ENCODE results near the gene CYB561D1. TPM values are rescaled to one million over a fixed set of nuclear protein-coding genes. Genes with fewer than 3 reads are reported as not detected.

The CYB561D1 gene
- total RNA-seq, 4 donors from 2014 or later: 6.2 to 16.4 (median 8.2) TPM

DNA sequence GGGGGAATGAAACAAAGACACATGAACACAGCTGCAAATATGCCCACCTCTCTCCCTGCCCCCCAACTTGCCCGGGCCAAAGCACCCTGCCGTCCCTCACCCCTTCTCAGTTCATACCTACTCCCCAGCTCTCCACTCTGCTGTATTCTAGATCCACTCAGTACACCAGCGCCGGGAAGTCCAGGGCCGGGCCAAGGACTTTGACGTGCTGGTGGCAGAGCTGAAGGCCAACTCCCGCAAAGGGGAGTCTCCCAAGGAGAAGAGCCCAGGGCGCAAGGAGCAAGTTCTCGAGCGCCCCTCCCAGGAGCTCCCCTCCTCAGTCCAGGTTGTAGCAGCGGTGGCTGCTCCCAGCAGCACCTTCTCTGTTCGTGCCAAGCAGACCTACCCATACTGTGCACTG lies 5.2 kb upstream of the CYB561D1 start:
- intact Hi-C loops (cut with DNase I): no loop called here

GRCh38 chr1:109490029-109490933 lies 3.6 kb upstream of the CYB561D1 start:
- Histone ChIP-seq H3K4me1 (peaks cover 22 to 35% (median 27%) of the 10 kb centered on the region in 4 donors), H3K36me3 (peaks cover 0 to 36% (median 26%) of the 10 kb centered on the region in 4 donors), H3K9me3 (no peaks in the 10 kb centered on the region), H3K27me3 (no peaks in the 10 kb centered on the region), H3K4me3 (no peak overlapping the region), H3K27ac (replicated peaks in 1 of 4) (no peak overlapping the region)
- TF ChIP-seq, protein P1, sequence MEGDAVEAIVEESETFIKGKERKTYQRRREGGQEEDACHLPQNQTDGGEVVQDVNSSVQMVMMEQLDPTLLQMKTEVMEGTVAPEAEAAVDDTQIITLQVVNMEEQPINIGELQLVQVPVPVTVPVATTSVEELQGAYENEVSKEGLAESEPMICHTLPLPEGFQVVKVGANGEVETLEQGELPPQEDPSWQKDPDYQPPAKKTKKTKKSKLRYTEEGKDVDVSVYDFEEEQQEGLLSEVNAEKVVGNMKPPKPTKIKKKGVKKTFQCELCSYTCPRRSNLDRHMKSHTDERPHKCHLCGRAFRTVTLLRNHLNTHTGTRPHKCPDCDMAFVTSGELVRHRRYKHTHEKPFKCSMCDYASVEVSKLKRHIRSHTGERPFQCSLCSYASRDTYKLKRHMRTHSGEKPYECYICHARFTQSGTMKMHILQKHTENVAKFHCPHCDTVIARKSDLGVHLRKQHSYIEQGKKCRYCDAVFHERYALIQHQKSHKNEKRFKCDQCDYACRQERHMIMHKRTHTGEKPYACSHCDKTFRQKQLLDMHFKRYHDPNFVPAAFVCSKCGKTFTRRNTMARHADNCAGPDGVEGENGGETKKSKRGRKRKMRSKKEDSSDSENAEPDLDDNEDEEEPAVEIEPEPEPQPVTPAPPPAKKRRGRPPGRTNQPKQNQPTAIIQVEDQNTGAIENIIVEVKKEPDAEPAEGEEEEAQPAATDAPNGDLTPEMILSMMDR (IDR thresholded peaks at IDR 0.05): peak; percentile 77 to 90 (median 77)
- TF ChIP-seq POLR2AphosphoS5 (IDR thresholded peaks at IDR 0.05) (no peak), POLR2A (IDR thresholded peaks at IDR 0.05; ENCODE audit: low read depth) (no peak)
- no peak for DNase-seq (ENCODE audit: extremely low spot score)
- intact Hi-C loops (cut with DNase I): loop anchor here (2.0 kb wide), 1 partner anchor 43 kb away; no protein-coding TSS in a partner anchor
- 82% methylated on average over 11 of the region's 11 CpGs for WGBS

More for the DNA sequence above, 5.2 kb upstream of the CYB561D1 start:
- H3K27me3 ChIP-seq: no peaks in the 10 kb centered on the region
- TF ChIP-seq EP300 (IDR thresholded peaks at IDR 0.05) (no peak), POLR2A (IDR thresholded peaks at IDR 0.05; ENCODE audit: low read depth) (no peak), POLR2AphosphoS5 (IDR thresholded peaks at IDR 0.05) (no peak)
- TF ChIP-seq, protein P1 (IDR thresholded peaks at IDR 0.05): no peak
- no peak overlapping the region for H3K4me3 ChIP-seq
- 85% methylated on average over 4 of the region's 12 CpGs for WGBS
- H3K9me3 ChIP-seq: no peaks in the 10 kb centered on the region
- no peak overlapping the region for H3K27ac ChIP-seq (replicated peaks in 1 of 4)
- H3K4me1 ChIP-seq: peaks cover 22 to 34% (median 28%) of the 10 kb centered on the region in 4 donors
- DNase-seq (ENCODE audit: extremely low spot score): no peak
- peaks cover 0 to 36% (median 26%) of the 10 kb centered on the region in 4 donors for H3K36me3 ChIP-seq

DNA sequence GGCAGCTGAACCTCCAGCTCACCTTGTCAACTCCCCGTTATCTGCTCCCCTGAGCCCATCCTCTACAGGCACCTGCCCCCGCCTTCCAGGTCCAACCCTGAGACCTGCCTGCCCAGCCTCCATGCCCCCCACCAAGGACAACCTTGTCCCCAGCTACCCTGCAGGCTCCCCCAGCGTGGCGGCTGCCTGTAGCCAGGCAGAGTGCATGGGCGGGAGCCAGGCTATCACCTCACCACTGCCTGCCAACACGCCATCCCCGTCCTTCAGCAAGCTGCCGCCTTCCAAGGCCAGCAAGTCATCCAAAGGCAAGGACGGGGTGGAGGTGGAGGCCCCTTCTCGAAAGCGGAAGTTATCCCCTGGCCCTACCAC lies 3.0 kb upstream of the CYB561D1 start:
- H3K36me3 ChIP-seq: peaks cover 0 to 40% (median 31%) of the 10 kb centered on the region in 4 donors
- no peak overlapping the region for H3K4me3 ChIP-seq
- H3K27me3 ChIP-seq: no peaks in the 10 kb centered on the region
- no peak overlapping the region for H3K27ac ChIP-seq (replicated peaks in 1 of 4)
- peaks cover 23 to 39% (median 30%) of the 10 kb centered on the region in 4 donors for H3K4me1 ChIP-seq
- 80% methylated on average over 7 of the region's 11 CpGs for WGBS
- no peak for TF ChIP-seq POLR2AphosphoS5 (IDR thresholded peaks at IDR 0.05)
- TF ChIP-seq EP300 (IDR thresholded peaks at IDR 0.05): no peak
- TF ChIP-seq POLR2A (IDR thresholded peaks at IDR 0.05; ENCODE audit: low read depth): no peak
- TF ChIP-seq, protein P1 (IDR thresholded peaks at IDR 0.05): no peak
- no peak for DNase-seq (ENCODE audit: extremely low spot score)
- no peaks in the 10 kb centered on the region for H3K9me3 ChIP-seq
- intact Hi-C loops (cut with DNase I): loop anchor here (2.0 kb wide), 1 partner anchor 42 kb away; no protein-coding TSS in a partner anchor

DNA sequence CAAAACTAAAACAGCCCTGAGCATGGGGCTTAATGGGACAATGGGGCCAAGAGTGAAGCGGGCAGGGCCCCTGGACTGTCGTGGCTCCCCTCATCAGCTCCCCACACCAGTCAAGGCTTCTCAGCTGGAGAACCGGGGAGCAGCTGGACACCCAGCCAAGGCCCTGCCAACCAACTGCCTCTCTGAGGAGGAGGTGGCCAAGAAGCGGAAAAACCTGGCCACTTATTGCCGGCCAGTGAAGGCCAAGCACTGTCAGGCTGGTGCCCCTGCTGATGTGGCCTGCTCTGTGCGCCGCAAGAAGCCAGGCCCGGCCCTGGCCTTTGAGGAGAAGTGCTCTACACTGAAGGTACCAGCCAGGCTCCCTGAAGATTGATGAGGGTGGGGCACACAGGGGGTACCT lies 2.5 kb upstream of the CYB561D1 start:
- intact Hi-C loops (cut with DNase I): loop anchor here (2.0 kb wide), 1 partner anchor 41 kb away; no protein-coding TSS in a partner anchor
- Histone ChIP-seq H3K27ac (replicated peaks in 1 of 4) (no peak overlapping the region), H3K4me1 (peaks cover 23 to 43% (median 30%) of the 10 kb centered on the region in 4 donors), H3K36me3 (peaks cover 0 to 45% (median 35%) of the 10 kb centered on the region in 4 donors), H3K4me3 (no peak overlapping the region), H3K27me3 (no peaks in the 10 kb centered on the region), H3K9me3 (no peaks in the 10 kb centered on the region)
- no peak for DNase-seq (ENCODE audit: extremely low spot score)
- TF ChIP-seq, protein P1 (IDR thresholded peaks at IDR 0.05): no peak
- TF ChIP-seq POLR2AphosphoS5 (IDR thresholded peaks at IDR 0.05) (no peak), POLR2A (IDR thresholded peaks at IDR 0.05; ENCODE audit: low read depth) (no peak)
- 85% methylated on average over 4 of the region's 8 CpGs for WGBS

Measured in esophagus muscularis mucosa (tissue), 4 donors.